Measurements from ENCODE around the gene SLC2A8.
A peak's percentile ranks its signal among the peaks of the same experiment; 100 is the strongest.

The SLC2A8 gene

DNA sequence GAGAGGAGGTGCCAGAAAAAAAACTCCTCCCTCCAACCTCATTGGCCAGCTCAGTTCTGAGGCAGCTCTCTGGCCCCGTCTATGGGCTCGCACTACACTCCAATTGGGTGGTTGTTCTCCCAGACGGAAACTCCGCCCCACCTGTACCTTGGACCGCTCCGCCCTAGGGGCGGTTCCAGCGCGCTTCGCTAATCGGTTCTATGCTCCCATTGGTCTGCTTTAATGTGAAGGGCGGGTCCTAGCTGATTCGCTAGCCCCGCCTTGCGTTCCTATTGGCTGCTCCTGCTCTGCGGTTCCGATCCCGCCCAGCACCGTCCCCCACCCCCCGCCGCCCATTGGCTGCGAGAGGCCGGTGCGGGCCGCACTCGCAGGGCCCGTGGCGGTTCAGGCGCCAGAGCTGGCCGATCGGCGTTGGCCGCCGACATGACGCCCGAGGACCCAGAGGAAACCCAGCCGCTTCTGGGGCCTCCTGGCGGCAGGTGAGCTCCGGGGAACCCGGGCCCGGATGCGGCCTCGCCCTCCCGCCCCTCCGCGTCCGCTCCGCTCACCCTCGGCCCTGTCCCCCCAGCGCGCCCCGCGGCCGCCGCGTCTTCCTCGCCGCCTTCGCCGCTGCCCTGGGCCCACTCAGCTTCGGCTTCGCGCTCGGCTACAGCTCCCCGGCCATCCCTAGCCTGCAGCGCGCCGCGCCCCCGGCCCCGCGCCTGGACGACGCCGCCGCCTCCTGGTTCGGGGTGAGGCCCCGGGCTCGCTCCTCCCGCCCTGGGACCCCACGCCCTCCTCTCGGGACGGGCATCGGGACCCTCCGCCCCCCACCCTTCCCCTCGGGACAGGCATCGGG lies at the start of gene SLC2A8:
TSS of gene SLC2A8 (plus strand) at position 362 of the 838 bp plus-strand sequence. CDS start at position 424, 62 bp downstream.
- DNase-seq (ENCODE audit: low read depth): peak; percentile 96

- DNase-seq (ENCODE audit: low read depth): peak; percentile 47
These were observed 48.9 kb upstream of the SLC2A8 start for GRCh38 chr9:127347831-127348776.

DNA sequence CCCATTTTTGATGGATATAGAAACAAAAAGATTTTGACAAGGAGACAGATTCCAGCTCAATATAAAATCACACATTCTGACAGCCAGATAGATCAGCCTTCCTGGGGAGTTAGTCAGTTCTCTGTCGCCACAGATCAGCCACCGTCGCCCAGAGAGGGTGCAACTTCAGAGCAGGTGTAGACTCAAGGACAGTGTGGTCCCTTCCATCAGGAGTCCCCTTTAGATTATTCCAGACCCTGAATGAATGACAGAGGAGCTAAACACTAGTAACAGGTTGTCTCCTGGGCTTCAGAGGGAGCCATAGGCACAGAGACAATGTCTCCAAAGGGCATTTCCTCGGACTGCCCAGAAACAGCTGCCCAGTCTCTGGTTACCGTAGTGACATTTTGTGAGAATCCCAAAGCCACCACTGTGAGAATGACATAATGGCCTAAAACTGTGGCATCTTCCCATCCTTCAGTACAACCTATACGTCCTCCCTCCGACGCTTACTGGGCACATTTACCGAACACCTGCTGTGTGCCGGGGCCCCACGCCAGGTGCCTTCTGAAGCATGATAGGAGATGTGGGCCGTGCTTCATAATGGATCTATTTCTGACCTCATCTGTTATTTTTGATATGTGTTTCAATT lies 47.4 kb upstream of the SLC2A8 start:
- no peak for DNase-seq (ENCODE audit: low read depth)

DNA sequence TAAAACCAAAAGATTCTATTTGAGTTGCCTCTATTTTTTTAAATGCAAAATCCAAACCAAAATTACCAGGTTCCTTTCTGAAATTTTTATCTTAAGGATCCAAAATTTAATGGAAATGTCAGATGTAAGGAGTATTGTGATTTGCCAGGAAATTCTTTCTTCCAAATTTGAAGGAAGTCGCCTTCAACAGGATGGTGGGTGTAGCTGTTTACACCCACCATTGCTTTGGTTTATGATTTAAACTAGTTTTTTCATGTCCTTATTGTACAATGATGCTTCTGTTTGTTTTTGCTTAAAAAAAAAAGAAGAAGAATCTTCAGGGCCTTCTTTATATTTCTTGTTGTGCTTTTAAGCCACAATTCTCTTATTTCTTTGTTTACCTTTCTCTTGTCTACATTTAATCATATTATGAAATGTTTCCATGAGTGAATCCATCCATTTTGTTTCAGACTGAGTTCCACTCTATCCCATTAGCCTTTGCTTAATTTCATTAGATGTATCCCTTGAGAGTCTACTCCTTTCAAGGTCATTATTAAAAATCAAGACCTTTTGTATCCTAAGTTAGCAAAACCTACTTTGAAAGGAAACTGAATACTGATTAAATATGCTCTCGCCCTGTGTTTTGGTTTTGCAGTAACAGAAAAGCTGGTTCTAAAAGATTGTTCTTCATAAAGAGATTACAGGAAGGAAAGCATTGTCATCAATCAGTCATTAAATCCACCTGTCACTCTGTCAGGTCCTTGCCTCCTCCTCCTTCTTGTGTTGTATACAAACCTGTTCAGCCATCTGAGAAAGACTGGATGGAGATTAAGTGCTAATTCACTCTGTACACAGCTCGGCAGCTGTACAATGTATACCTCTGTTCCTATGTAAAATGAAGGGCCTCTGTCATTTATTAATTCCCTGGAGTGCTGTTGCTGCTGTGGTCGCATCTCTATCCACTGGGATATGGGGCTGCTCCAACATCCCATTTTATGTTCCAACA lies 45.5 kb upstream of the SLC2A8 start:
- DNase-seq (ENCODE audit: low read depth): no peak

- DNase-seq (ENCODE audit: low read depth): no peak
These were observed 43.1 kb upstream of the SLC2A8 start for GRCh38 chr9:127353882-127354281.

DNA sequence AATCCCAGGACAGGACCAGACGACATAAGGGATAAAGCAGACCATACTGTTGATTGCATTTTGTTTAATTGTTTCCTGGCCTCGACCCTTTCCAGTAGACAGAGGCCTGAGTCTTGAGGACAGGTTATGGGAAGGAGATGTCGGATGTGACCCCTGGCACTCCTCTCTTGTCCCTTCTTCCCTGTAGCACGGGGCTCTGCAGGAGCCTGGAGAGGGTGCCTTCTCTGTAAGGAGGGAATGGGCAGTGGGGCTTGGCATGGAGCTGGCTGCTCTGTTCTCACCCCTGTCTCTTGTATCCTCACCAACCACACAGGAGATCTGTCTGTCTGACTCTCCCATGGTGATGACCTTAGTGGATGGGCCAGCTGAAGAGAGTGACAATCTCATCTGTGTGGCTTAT lies 40.1 kb upstream of the SLC2A8 start:
- DNase-seq (ENCODE audit: low read depth): no peak

DNA sequence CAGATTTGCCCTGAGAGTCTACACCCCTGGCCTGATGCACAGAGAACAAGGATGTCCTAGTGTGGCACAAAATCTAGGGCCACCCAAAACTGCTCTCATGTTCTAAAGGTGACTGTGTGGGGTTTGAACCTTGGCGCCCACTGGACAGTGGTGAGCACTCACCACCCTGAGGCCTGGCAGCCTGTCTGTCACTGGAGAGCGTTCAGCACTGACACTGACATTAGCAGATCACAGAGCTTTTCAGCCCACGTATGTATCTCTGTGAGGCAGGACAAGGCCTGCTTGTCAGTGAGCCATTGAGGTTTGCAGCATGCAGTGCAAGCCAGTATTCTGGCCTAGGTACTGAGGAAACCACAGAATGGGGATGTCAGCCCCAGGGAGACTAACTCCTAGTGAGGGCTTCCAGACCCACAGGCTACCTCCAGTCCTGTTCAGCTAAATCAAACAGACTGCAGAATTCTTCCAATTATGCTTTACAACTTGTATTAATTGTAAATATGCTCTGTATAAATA lies 38.9 kb upstream of the SLC2A8 start:
- DNase-seq (ENCODE audit: low read depth): no peak

- DNase-seq (ENCODE audit: low read depth): no peak
These were observed 38.2 kb upstream of the SLC2A8 start for GRCh38 chr9:127358770-127359169.

GRCh38 chr9:127360250-127360649 lies 36.7 kb upstream of the SLC2A8 start:
- no peak for DNase-seq (ENCODE audit: low read depth)

DNA sequence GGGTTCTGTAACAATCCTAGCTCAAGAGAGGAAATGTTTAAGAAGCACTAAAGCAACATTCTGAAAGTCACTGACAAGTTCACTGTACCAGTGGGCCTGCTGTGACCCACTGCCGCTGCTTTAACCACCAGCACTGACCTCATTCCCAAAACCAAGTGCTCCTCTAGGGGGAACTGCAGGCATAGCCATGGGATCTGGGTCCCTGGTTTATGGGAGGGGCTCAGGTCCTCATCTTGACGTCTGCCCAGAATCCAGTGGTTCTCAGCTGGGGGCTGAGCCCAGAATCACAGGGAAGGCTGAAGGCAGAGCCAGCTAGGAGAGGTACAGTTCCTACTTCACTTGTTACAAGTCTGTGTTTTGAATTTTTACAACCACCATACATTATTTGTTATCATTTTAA lies 36.1 kb upstream of the SLC2A8 start:
- peak; percentile 28 for DNase-seq (ENCODE audit: low read depth)

DNA sequence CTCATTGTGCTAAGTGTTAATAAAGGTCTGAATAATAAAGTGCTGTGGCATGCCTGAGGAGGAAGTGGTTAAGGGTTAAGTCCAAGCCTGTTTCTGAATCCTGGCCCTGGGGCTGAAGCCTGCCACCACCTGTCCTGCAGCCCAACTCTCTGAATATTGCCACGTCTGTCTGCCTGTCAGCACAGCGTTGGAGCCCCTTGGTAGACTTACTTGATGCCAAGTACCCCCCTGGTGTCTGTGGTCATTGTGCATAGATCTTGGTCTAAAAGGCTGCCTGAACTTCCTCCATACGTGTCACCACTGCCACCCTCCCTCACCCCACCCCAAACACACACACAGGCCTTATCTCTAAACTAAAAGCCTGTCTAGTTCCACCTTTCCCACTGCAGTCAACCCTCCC lies 35.4 kb upstream of the SLC2A8 start:
- no peak for DNase-seq (ENCODE audit: low read depth)

- no peak for DNase-seq (ENCODE audit: low read depth)
These were observed 34.1 kb upstream of the SLC2A8 start for GRCh38 chr9:127362829-127363228.

DNA sequence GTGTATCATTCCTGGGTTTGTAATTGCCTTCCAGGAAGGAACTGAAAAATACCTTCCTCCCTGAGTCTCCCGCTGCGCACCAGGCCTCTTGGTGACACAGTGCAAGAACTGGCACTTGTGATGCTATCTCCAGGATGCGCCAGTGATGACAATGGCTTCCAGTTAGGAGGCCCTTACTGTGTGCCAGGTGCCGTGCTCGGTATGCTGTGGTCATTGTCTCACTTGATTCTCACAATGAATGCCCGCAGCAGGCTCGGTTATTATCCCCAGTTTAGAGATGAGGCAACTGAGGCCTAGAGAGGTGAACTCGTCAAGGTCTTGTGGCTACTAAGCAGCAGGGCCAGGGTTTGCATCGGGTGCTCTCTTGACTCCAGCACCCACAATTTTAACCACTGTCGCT lies 31.5 kb upstream of the SLC2A8 start:
- no peak for DNase-seq (ENCODE audit: low read depth)

DNA sequence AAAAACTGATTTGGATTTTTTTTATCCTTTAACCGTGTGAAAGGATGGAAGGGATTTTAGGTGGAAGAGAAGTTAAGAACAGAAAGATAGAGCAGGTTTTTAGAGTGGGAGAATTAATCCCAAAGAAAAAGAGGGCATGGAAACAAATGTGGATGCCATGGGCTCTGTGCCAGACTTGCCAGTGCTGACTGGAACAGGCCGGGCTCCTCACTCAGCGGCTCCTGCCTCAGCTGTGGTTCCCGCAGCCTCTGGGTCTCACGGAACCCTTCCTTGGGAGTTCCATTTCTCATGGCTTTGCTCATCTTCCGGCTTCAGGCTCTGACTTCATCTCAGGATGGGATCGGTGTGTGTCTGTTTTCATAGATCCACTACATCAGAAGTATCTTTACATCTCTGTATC lies 30.4 kb upstream of the SLC2A8 start:
- DNase-seq (ENCODE audit: low read depth): no peak

GRCh38 chr9:127368852-127369402 lies 28.0 kb upstream of the SLC2A8 start:
- DNase-seq (ENCODE audit: low read depth): no peak

GRCh38 chr9:127369428-127369827 lies 27.5 kb upstream of the SLC2A8 start:
- DNase-seq (ENCODE audit: low read depth): no peak

DNA sequence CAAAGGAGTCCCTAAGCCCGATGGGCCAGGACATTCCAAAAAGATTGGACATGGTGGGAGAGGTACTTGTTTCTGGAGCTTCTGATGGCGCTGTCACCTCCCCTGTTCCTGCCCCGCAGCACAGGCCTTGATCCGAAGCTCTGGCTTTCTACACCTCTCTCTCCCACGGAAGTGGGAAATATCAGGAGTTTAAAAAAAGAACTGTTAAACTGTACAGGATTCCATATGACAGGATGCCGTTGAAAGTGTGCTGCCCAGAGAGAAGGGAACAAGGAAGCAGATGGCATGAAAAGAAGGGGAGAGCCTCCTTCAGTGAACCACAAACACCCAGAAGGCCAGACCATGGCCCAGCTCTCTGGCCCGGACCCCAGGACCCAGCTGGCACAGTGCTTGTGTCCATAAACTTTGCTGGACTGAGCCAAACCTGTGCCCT lies 26.8 kb upstream of the SLC2A8 start:
- DNase-seq (ENCODE audit: low read depth): no peak

- DNase-seq (ENCODE audit: low read depth): no peak
These were observed 26.0 kb upstream of the SLC2A8 start for GRCh38 chr9:127370672-127371648.

GRCh38 chr9:127380479-127380878 lies 16.5 kb upstream of the SLC2A8 start:
- no peak for DNase-seq (ENCODE audit: low read depth)
